ENCODE data around the gene KIF6. TPM values are rescaled to one million over a fixed set of nuclear protein-coding genes. Genes with fewer than 3 reads are reported as not detected.

Gene KIF6
- total RNA-seq, 1 donor from 2014 or later = 2.7 TPM

DNA sequence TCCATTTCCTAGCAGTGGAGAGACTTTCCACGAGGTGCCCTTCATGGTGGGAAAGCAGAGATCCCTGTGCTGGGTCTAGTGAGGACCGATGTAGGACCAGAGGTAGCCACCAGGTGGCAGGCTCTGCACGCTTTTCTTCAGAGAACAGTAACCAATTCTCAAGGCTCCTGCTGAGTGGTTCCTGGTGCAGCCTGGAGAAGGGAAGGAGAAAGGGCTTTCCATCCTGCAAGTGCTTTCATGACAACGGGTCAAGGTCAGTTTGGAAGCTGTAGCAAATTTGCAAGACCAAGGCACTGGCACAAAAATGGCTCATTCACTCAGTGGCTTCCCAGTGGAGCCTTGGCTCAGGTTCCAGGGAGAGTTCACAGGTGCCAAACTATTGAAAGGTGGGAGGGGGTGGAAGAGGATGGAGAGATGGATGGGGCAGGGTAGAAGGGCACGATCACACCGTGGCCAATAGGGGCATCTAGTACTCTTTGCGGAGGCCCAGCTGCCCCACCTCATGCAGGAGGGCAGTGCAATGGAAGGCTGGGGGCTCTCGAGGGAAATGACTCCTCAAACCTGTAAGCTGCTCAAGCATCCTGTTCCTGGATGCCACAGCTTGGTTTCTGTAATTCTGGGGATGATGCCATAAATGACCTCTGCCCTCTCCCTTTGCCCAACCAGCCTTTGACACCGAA lies 377.2 kb downstream of the KIF6 start:
- peak overlapping the region; percentile 54 for H3K27ac Mint-ChIP-seq

DNA sequence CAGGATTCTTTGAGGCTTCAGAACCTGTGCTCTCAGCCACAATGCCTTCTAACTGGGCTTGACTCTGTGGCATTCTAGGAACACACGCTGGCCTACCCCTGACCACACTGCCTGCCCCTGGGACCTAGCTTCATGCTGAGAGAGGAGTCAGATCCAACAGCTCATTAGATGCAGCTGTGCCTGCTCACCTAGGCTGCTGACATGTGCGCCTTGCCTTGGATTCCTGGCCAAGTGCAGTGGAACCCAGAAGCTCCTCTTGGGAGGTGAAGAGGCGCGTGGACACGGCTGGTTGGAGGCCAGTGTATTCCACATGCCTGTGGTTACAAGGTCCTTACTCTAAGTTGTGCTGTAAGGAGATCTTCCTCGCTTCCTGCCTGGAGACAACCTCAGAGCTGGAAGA lies 378.0 kb downstream of the KIF6 start:
- Histone ChIP-seq H3K9me3 (ENCODE audit: low read depth) (no peaks in the 10 kb centered on the region), H3K9ac (no peak overlapping the region), H3K27ac (no peak overlapping the region), H3K27me3 (no peaks in the 10 kb centered on the region), H2AFZ (replicated peaks) (no peak overlapping the region), H3K4me3 (no peak overlapping the region), H3K4me2 (no peak overlapping the region), H3K79me2 (ENCODE audit: low read depth) (no peaks in the 10 kb centered on the region), H3K4me1 (no peaks in the 10 kb centered on the region), H4K20me1 (ENCODE audit: low read depth) (no peaks in the 10 kb centered on the region), H3K36me3 (no peaks in the 10 kb centered on the region), H3F3A (ENCODE audit: low read depth) (no peaks in the 10 kb centered on the region)
- H3K4me3 Mint-ChIP-seq = no peak overlapping the region
- no peaks in the 10 kb centered on the region for H3K9me3 Mint-ChIP-seq
- no peak for DNase-seq (ENCODE audit: low spot score)
- no peak overlapping the region for H3K27ac Mint-ChIP-seq
- H3K27me3 Mint-ChIP-seq (ENCODE audit: insufficient read depth, low read depth) = peaks cover 2% of the 10 kb centered on the region
- TF ChIP-seq EZH2phosphoT487 (IDR thresholded peaks at IDR 0.05) (no peak), EZH2 (IDR thresholded peaks at IDR 0.05) (no peak)
- TF ChIP-seq, protein P1, sequence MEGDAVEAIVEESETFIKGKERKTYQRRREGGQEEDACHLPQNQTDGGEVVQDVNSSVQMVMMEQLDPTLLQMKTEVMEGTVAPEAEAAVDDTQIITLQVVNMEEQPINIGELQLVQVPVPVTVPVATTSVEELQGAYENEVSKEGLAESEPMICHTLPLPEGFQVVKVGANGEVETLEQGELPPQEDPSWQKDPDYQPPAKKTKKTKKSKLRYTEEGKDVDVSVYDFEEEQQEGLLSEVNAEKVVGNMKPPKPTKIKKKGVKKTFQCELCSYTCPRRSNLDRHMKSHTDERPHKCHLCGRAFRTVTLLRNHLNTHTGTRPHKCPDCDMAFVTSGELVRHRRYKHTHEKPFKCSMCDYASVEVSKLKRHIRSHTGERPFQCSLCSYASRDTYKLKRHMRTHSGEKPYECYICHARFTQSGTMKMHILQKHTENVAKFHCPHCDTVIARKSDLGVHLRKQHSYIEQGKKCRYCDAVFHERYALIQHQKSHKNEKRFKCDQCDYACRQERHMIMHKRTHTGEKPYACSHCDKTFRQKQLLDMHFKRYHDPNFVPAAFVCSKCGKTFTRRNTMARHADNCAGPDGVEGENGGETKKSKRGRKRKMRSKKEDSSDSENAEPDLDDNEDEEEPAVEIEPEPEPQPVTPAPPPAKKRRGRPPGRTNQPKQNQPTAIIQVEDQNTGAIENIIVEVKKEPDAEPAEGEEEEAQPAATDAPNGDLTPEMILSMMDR (IDR thresholded peaks at IDR 0.05) = no peak
- H3K4me1 Mint-ChIP-seq = peaks cover 15% of the 10 kb centered on the region
- H3K36me3 Mint-ChIP-seq = no peaks in the 10 kb centered on the region

More for the DNA sequence above, 377.2 kb downstream of the KIF6 start:
- Histone ChIP-seq H2AFZ (replicated peaks) (no peak overlapping the region), H3K79me2 (ENCODE audit: low read depth) (no peaks in the 10 kb centered on the region), H4K20me1 (ENCODE audit: low read depth) (no peaks in the 10 kb centered on the region), H3K27me3 (no peaks in the 10 kb centered on the region), H3K36me3 (no peaks in the 10 kb centered on the region), H3K9ac (no peak overlapping the region), H3K4me1 (no peaks in the 10 kb centered on the region), H3F3A (ENCODE audit: low read depth) (no peaks in the 10 kb centered on the region), H3K4me2 (no peak overlapping the region), H3K4me3 (no peak overlapping the region), H3K27ac (no peak overlapping the region), H3K9me3 (ENCODE audit: low read depth) (no peaks in the 10 kb centered on the region)
- H3K4me3 Mint-ChIP-seq = no peak overlapping the region
- no peaks in the 10 kb centered on the region for H3K36me3 Mint-ChIP-seq
- no peak for TF ChIP-seq EZH2 (IDR thresholded peaks at IDR 0.05)
- TF ChIP-seq, protein P1 (IDR thresholded peaks at IDR 0.05) = peak; percentile 90
- no peaks in the 10 kb centered on the region for H3K9me3 Mint-ChIP-seq
- DNase-seq (ENCODE audit: low spot score) = peak; percentile 77
- H3K4me1 Mint-ChIP-seq = peaks cover 15% of the 10 kb centered on the region
- H3K27me3 Mint-ChIP-seq (ENCODE audit: insufficient read depth, low read depth) = peaks cover 2% of the 10 kb centered on the region

DNA sequence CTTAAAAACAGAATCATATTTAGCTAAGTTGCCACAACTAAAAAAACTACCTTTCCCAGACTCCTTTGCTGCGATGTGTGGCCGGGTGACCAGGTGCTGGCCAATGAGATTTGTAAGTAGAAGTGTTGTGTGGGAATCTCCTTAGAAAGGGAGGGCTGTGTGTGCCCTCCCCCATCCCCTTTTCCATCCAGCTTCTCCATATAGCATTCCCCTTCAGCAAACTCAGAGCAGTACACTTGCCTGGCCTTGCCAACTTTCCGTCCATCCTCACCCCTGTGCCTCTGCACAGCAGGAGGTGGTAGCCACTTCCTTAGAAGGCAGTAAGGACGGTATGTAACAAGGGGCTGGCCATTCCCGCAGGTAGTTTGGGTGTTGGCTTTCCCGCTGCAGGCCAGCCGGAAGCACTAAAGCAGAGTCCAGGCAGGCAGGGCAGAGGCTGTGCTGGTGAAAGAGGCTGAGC lies 380.4 kb downstream of the KIF6 start:
- no peak for TF ChIP-seq EZH2phosphoT487 (IDR thresholded peaks at IDR 0.05)
- TF ChIP-seq, protein P1 (IDR thresholded peaks at IDR 0.05) = no peak
- no peak for TF ChIP-seq EZH2 (IDR thresholded peaks at IDR 0.05)
- H3K4me1 ChIP-seq = peaks cover 3% of the 10 kb centered on the region
- no peak overlapping the region for H3K9ac ChIP-seq
- H3K4me2 ChIP-seq = no peak overlapping the region
- H2AFZ ChIP-seq (replicated peaks) = peak overlapping the region; percentile 34
- Mint-ChIP-seq H3K36me3 (no peaks in the 10 kb centered on the region), H3K9me3 (no peaks in the 10 kb centered on the region), H3K4me3 (peak overlapping the region; percentile 31), H3K27me3 (ENCODE audit: insufficient read depth, low read depth) (no peaks in the 10 kb centered on the region), H3K27ac (no peak overlapping the region), H3K4me1 (peaks cover 19% of the 10 kb centered on the region)
- no peaks in the 10 kb centered on the region for H4K20me1 ChIP-seq (ENCODE audit: low read depth)
- no peaks in the 10 kb centered on the region for H3K79me2 ChIP-seq (ENCODE audit: low read depth)
- no peak overlapping the region for H3K4me3 ChIP-seq
- H3F3A ChIP-seq (ENCODE audit: low read depth) = no peaks in the 10 kb centered on the region
- no peaks in the 10 kb centered on the region for H3K27me3 ChIP-seq
- H3K36me3 ChIP-seq = no peaks in the 10 kb centered on the region
- DNase-seq (ENCODE audit: low spot score) = no peak
- no peaks in the 10 kb centered on the region for H3K9me3 ChIP-seq (ENCODE audit: low read depth)
- no peak overlapping the region for H3K27ac ChIP-seq

Measured in neural progenitor cell (in vitro differentiated cells).